Measurements from ENCODE around the gene RNASEL. TPM values are rescaled to one million over a fixed set of nuclear protein-coding genes. Genes with fewer than 3 reads are reported as not detected.

The RNASEL gene
- total RNA-seq, 4 donors from 2014 or later, result 12.3 to 17.9 (median 15.3) TPM

- TF ChIP-seq CTCF (IDR thresholded peaks at IDR 0.05) (no peak), POLR2A (IDR thresholded peaks at IDR 0.05) (no peak)
- H3K9me3 ChIP-seq, result no peaks in the 10 kb centered on the region
- no peaks in the 10 kb centered on the region for H3K4me1 ChIP-seq
- no peaks in the 10 kb centered on the region for H3K27me3 ChIP-seq
- intact Hi-C loops (cut with DNase I), result no loop called here
- no peak overlapping the region for H3K27ac ChIP-seq
- H3K4me3 ChIP-seq (replicated peaks in 1 of 3), result no peak overlapping the region
- no peak for DNase-seq
- H3K36me3 ChIP-seq, result no peaks in the 10 kb centered on the region
These were observed 32.8 kb downstream of the RNASEL start for GRCh38 chr1:182556279-182556678.

- Histone ChIP-seq H3K36me3 (no peaks in the 10 kb centered on the region), H3K4me1 (no peaks in the 10 kb centered on the region), H3K27ac (no peak overlapping the region), H3K4me3 (replicated peaks in 1 of 3) (no peak overlapping the region), H3K9me3 (no peaks in the 10 kb centered on the region), H3K27me3 (no peaks in the 10 kb centered on the region)
- DNase-seq, result no peak
- intact Hi-C loops (cut with DNase I), result no loop called here
- 89 to 95% methylated on average over 1 of the region's 1 CpG for WGBS, 2 donors
- TF ChIP-seq POLR2A (IDR thresholded peaks at IDR 0.05) (no peak), CTCF (IDR thresholded peaks at IDR 0.05) (no peak)
These were observed 33.6 kb downstream of the RNASEL start for GRCh38 chr1:182555493-182555892.

GRCh38 chr1:182552527-182552926 is 36.5 kb downstream of the RNASEL start:
- H3K4me3 ChIP-seq (replicated peaks in 1 of 3), result no peak overlapping the region
- H3K36me3 ChIP-seq, result no peaks in the 10 kb centered on the region
- H3K9me3 ChIP-seq, result no peaks in the 10 kb centered on the region
- no peaks in the 10 kb centered on the region for H3K4me1 ChIP-seq
- H3K27me3 ChIP-seq, result no peaks in the 10 kb centered on the region
- DNase-seq, result no peak
- intact Hi-C loops (cut with DNase I), result no loop called here
- H3K27ac ChIP-seq, result no peak overlapping the region
- 88 to 89% methylated on average over 2 of the region's 2 CpGs for WGBS, 2 donors
- TF ChIP-seq CTCF (IDR thresholded peaks at IDR 0.05) (no peak), POLR2A (IDR thresholded peaks at IDR 0.05) (no peak)

- WGBS, 2 donors, result 55 to 67% methylated on average over 1 of the region's 1 CpG
- intact Hi-C loops (cut with DNase I), result no loop called here
These were observed 39.2 kb downstream of the RNASEL start for GRCh38 chr1:182549811-182550210.

GRCh38 chr1:182549346-182549745 is 39.7 kb downstream of the RNASEL start:
- no peaks in the 10 kb centered on the region for H3K27me3 ChIP-seq
- no peaks in the 10 kb centered on the region for H3K36me3 ChIP-seq
- H3K27ac ChIP-seq, result no peak overlapping the region
- no peak overlapping the region for H3K4me3 ChIP-seq (replicated peaks in 1 of 3)
- intact Hi-C loops (cut with DNase I), result no loop called here
- H3K4me1 ChIP-seq, result no peaks in the 10 kb centered on the region
- no peak for DNase-seq
- TF ChIP-seq CTCF (IDR thresholded peaks at IDR 0.05), result no peak
- TF ChIP-seq POLR2A (IDR thresholded peaks at IDR 0.05), result no peak
- no peaks in the 10 kb centered on the region for H3K9me3 ChIP-seq

More at GRCh38 chr1:182549811-182550210, 39.2 kb downstream of the RNASEL start:
- Histone ChIP-seq H3K4me1 (no peaks in the 10 kb centered on the region), H3K27me3 (no peaks in the 10 kb centered on the region), H3K27ac (no peak overlapping the region), H3K9me3 (no peaks in the 10 kb centered on the region), H3K36me3 (no peaks in the 10 kb centered on the region), H3K4me3 (replicated peaks in 1 of 3) (no peak overlapping the region)
- no peak for DNase-seq
- TF ChIP-seq POLR2A (IDR thresholded peaks at IDR 0.05) (no peak), CTCF (IDR thresholded peaks at IDR 0.05) (no peak)
